Ascending aorta (tissue), 2 donors: ENCODE results near the gene TMIGD3. TPM values are rescaled to one million over a fixed set of nuclear protein-coding genes. Genes with fewer than 3 reads are reported as not detected.

Experiments used
- DNase-seq, 2 donors: peaks; one replicate each; pipeline ENCODE4 v3.0.0-alpha.2; 2019; ENCODE audit warnings: low spot score in 2 of 2
- H3K27ac ChIP-seq, 2 donors: fragments of 200-600 bp; sonication (generic); one replicate each; pipeline ENCODE4 v1.5.1; 2016 to 2017; ENCODE audit warnings: mild to moderate bottlenecking in 1 of 2
- H3K27me3 ChIP-seq: fragments of 200-600 bp; sonication (generic); one replicate; pipeline ENCODE4 v1.5.1; 2017
- H3K36me3 ChIP-seq, 2 donors: fragments of 200-600 bp; sonication (generic); one replicate each; pipeline ENCODE4 v1.5.1; 2016
- H3K4me1 ChIP-seq, 2 donors: fragments of 200-600 bp; sonication (generic); one replicate each; pipeline ENCODE4 v1.5.1; 2016 to 2017; ENCODE audit warnings: mild to moderate bottlenecking in 1 of 2
- H3K4me3 ChIP-seq, 2 donors: fragments of 200-600 bp; sonication (generic); one replicate each; pipeline ENCODE4 v1.5.1; 2016 to 2017; ENCODE audit warnings: mild to moderate bottlenecking in 1 of 2
- H3K9me3 ChIP-seq, 2 donors: fragments of 200-600 bp; sonication (generic); one replicate each; pipeline ENCODE4 v1.5.1; 2016
- CTCF ChIP-seq, 3 experiments: fragments of 200-600 bp in 2 of 3; fragments of 450-650 bp in 1 of 3; sonication (generic) in 2 of 3; IDR thresholded peaks; one replicate each; pipeline ENCODE4 v1.5.1; 2016 to 2019; ENCODE audit warnings: antibody characterized with exemption in 3 of 3, mild to moderate bottlenecking in 1 of 3, moderate library complexity in 1 of 3
- intact Hi-C: fragments of 100-400 bp; cut with DNase I; formaldehyde crosslinking; loops from one replicate; pipeline ENCODE4 v1.15.1; 2023
- total RNA-seq: library from RNA; depleted of rRNA; stranded (reverse); fragments of >200 nt; gene quantifications from one replicate; pipeline ENCODE4 v1.1.0, GENCODE V29; 2016

Gene TMIGD3
- total RNA-seq, 1 donor from 2014 or later = 2.4 TPM

GRCh38 chr1:111505641-111506119, 2.2 kb upstream of the TMIGD3 start:
- Histone ChIP-seq H3K9me3 (no peaks in the 10 kb centered on the region), H3K27ac (peak overlapping the region; percentile 93 to 98), H3K4me3 (no peak overlapping the region), H3K4me1 (peaks cover 9 to 29% of the 10 kb centered on the region in 2 donors), H3K36me3 (no peaks in the 10 kb centered on the region), H3K27me3 (no peaks in the 10 kb centered on the region)
- DNase-seq = no peak
- intact Hi-C loops = loop anchor here (5.0 kb wide), 2 partner anchors 102 to 207 kb away; no protein-coding TSS in a partner anchor
- TF ChIP-seq CTCF (IDR thresholded peaks at IDR 0.05) = no peak

DNA sequence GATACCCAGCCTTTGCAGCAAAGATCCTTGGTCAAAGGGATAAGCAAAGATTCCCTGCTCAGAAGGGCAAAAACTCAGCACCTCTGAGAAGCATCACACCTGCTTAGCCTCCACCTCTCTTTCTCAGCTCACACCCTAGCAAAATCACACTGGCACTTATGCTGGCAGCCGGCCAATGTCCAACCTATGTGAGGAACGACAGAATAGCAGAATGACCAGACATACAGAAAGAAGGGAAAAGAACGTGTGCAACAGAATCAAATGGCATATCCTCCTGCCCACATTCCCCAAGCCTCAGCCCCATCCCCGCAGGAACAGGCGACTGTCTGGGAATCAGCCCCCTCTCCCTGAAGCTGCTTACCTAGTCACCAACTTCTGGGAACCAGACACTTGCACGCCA, 664 bp upstream of the TMIGD3 start:
- H3K27me3 ChIP-seq = no peaks in the 10 kb centered on the region
- H3K27ac ChIP-seq = peak overlapping the region in 1 of 2 donors; percentile 12
- H3K36me3 ChIP-seq = no peaks in the 10 kb centered on the region
- intact Hi-C loops = no loop called here
- TF ChIP-seq CTCF (IDR thresholded peaks at IDR 0.05) = no peak
- H3K4me1 ChIP-seq = peaks cover 9 to 19% of the 10 kb centered on the region in 2 donors
- no peak overlapping the region for H3K4me3 ChIP-seq
- no peak for DNase-seq
- no peaks in the 10 kb centered on the region for H3K9me3 ChIP-seq

DNA sequence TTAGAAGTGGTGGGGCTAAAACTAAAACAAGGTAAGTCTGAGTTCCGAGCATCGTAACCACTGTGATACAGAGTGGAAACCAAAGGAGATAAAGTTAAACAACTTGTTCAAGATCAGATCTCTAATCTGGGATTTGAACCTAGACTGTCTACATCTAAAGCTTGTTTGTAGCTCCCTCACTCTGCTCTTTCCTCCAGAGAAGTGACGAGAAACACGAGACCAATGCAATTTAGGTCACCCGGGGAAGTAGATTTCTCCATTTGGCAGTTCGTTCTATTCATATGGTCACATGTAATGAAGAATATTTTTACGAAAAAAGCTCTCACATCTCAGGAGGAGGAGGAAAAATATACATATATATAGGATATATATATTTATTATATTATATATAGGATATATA, 1.8 kb downstream of the TMIGD3 start:
- H3K27me3 ChIP-seq = no peaks in the 10 kb centered on the region
- H3K27ac ChIP-seq = peak overlapping the region in 1 of 2 donors; percentile 3
- intact Hi-C loops = no loop called here
- peak overlapping the region in 1 of 2 donors; percentile 14 for H3K4me3 ChIP-seq
- no peak for DNase-seq
- no peak for TF ChIP-seq CTCF (IDR thresholded peaks at IDR 0.05)
- no peaks in the 10 kb centered on the region for H3K4me1 ChIP-seq
- no peaks in the 10 kb centered on the region for H3K36me3 ChIP-seq
- no peaks in the 10 kb centered on the region for H3K9me3 ChIP-seq

DNA sequence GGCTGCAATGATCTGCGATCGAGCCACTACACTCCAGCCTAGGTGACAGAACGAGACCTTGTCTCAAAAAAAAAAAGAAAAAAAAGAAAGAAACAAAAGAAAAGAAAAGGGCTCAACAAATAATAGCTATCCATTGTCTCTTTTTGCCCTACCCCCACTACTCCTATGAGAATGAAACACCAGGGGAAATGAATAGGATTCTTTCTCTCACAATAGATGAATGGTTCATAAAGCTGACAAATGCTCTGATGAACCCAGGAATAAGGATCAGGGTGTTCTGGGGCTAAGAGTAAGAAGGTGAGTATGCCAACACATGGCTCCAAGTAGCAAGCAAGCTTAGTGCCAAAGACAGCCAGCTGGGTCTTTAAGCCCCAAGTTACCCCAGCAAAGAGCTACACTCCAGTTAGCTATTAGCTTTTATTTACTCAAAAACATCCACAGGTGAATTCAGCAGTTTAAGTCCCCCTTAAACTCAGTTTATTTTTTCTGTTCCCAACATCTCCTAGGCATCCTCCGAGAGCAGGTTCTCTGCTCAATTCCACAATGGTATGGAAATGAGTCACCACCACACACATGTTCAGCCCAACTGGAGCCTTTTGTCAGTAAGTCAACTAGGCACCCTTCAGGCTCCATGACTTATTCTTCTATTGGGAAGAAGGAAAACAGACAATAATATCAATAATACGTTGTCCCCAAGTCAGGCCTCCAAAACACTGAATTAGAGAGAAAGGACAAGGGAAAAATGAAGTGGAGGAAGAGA, 4.2 kb downstream of the TMIGD3 start:
- no peak overlapping the region for H3K27ac ChIP-seq

DNA sequence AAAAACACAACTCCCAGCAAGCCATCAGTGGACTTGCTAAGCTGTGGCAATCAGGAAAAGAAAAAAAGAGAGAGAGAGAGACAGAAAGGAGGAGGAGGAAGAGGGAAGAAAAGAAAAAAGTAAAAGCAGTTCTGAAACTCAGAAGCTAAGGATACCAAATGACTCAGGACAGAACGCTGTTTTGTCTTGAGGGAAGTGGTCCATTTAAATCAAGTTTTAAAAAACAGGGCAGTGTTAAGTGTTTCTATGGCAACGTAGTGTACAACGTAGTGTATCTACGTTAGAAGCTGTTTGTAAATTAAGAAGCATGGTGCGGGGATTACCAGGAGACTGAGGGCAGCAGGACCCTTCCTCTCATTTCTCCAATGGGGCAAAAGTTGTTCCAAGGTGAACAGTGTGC, 5.8 kb downstream of the TMIGD3 start:
- no peaks in the 10 kb centered on the region for H3K36me3 ChIP-seq
- no peak overlapping the region for H3K27ac ChIP-seq
- no peak overlapping the region for H3K4me3 ChIP-seq
- H3K4me1 ChIP-seq = no peaks in the 10 kb centered on the region
- no peaks in the 10 kb centered on the region for H3K27me3 ChIP-seq
- no peak for TF ChIP-seq CTCF (IDR thresholded peaks at IDR 0.05)
- no peak for DNase-seq
- no peaks in the 10 kb centered on the region for H3K9me3 ChIP-seq
- intact Hi-C loops = no loop called here

More for the DNA sequence above, 4.2 kb downstream of the TMIGD3 start:
- no peak for DNase-seq
- H3K27me3 ChIP-seq = no peaks in the 10 kb centered on the region
- H3K9me3 ChIP-seq = no peaks in the 10 kb centered on the region
- intact Hi-C loops = no loop called here
- no peak for TF ChIP-seq CTCF (IDR thresholded peaks at IDR 0.05)
- no peaks in the 10 kb centered on the region for H3K36me3 ChIP-seq
- no peak overlapping the region for H3K4me3 ChIP-seq
- no peaks in the 10 kb centered on the region for H3K4me1 ChIP-seq
